H9 (cell line): ENCODE measurements around the gene PRR12. TPM values are rescaled to one million over a fixed set of nuclear protein-coding genes. Genes with fewer than 3 reads are reported as not detected.

Source experiments
- DNase-seq: peaks from one replicate; pipeline ENCODE4 v3.0.0-alpha.2; 2017
- H2AFZ ChIP-seq: one replicate; pipeline ENCODE4 v1.6.1; 2013; ENCODE audit warnings: mild to moderate bottlenecking, low read length, control low read depth, moderate library complexity
- H2AK5ac ChIP-seq: 2 replicates; pipeline ENCODE4 v1.6.1; 2013; ENCODE audit warnings: low read length, control low read depth, mixed read lengths; ENCODE audit not compliant: insufficient read length
- H2BK120ac ChIP-seq: one replicate; pipeline ENCODE4 v1.6.1; 2013; ENCODE audit warnings: low read depth, mild to moderate bottlenecking, low read length, control low read depth, inconsistent platforms; ENCODE audit not compliant: poor library complexity, severe bottlenecking
- H2BK12ac ChIP-seq: 2 replicates; pipeline ENCODE4 v1.6.1; 2013; ENCODE audit warnings: low read length, control low read depth, mixed read lengths, low read depth; ENCODE audit not compliant: insufficient read length
- H2BK15ac ChIP-seq: 2 replicates; pipeline ENCODE4 v1.6.1; 2013; ENCODE audit warnings: low read depth, low read length, control low read depth
- H2BK20ac ChIP-seq: one replicate; pipeline ENCODE4 v1.6.1; 2013; ENCODE audit warnings: low read depth, mild to moderate bottlenecking, low read length, control low read depth, inconsistent platforms; ENCODE audit not compliant: poor library complexity, severe bottlenecking
- H2BK5ac ChIP-seq: 2 replicates; pipeline ENCODE4 v1.6.1; 2013; ENCODE audit warnings: low read length, control low read depth, mixed read lengths; ENCODE audit not compliant: insufficient read length
- H3K14ac ChIP-seq: 2 replicates; pipeline ENCODE4 v1.6.1; 2013; ENCODE audit warnings: low read length, control low read depth; ENCODE audit not compliant: insufficient read depth
- H3K18ac ChIP-seq: 2 replicates; pipeline ENCODE4 v1.6.1; 2013; ENCODE audit warnings: low read depth, mild to moderate bottlenecking, mixed read lengths, low read length, control low read depth; ENCODE audit not compliant: insufficient read length
- H3K23ac ChIP-seq: 2 replicates; pipeline ENCODE4 v1.6.1; 2013; ENCODE audit warnings: low read length, control low read depth, mixed read lengths, low read depth; ENCODE audit not compliant: insufficient read length
- H3K23me2 ChIP-seq: 2 replicates; pipeline ENCODE4 v1.6.1; 2013; ENCODE audit warnings: low read depth, mild to moderate bottlenecking, mixed read lengths, low read length, control low read depth; ENCODE audit not compliant: insufficient read length, poor library complexity, severe bottlenecking
- H3K27ac ChIP-seq: 2 replicates; pipeline ENCODE4 v1.5.1; 2013; ENCODE audit warnings: low read length, control low read depth, mixed read lengths, low read depth; ENCODE audit not compliant: insufficient read length
- H3K27me3 ChIP-seq: 2 replicates; pipeline ENCODE4 v1.6.1; 2013; ENCODE audit warnings: low read length, control low read depth, inconsistent platforms; ENCODE audit not compliant: insufficient read depth
- H3K4ac ChIP-seq: 2 replicates; pipeline ENCODE4 v1.6.1; 2013; ENCODE audit warnings: low read depth, mild to moderate bottlenecking, control low read depth, inconsistent platforms, low read length, moderate library complexity
- H3K4me1 ChIP-seq: 2 replicates; pipeline ENCODE4 v1.6.1; 2013; ENCODE audit warnings: low read length, control low read depth, inconsistent platforms; ENCODE audit not compliant: insufficient read depth
- H3K4me2 ChIP-seq: 2 replicates; pipeline ENCODE4 v1.6.1; 2013; ENCODE audit warnings: low read length, control low read depth, mixed read lengths; ENCODE audit not compliant: insufficient read length, insufficient read depth
- H3K56ac ChIP-seq: 2 replicates; pipeline ENCODE4 v1.6.1; 2013; ENCODE audit warnings: low read depth, mild to moderate bottlenecking, mixed read lengths, low read length, control low read depth; ENCODE audit not compliant: insufficient read length
- H3K79me1 ChIP-seq: 2 replicates; pipeline ENCODE4 v1.6.1; 2013; ENCODE audit warnings: low read depth, mild to moderate bottlenecking, moderate library complexity, low read length, control low read depth, inconsistent platforms; ENCODE audit not compliant: insufficient read depth, poor library complexity, severe bottlenecking
- H3K79me2 ChIP-seq: 2 replicates; pipeline ENCODE4 v1.6.1; 2013; ENCODE audit warnings: low read length, control low read depth, inconsistent platforms; ENCODE audit not compliant: insufficient read depth
- H3K9ac ChIP-seq: 2 replicates; pipeline ENCODE4 v1.6.1; 2013; ENCODE audit warnings: low read length, control low read depth, mixed read lengths; ENCODE audit not compliant: insufficient read length; ENCODE audit errors: extremely low read depth
- H3K9me3 ChIP-seq: one replicate; pipeline ENCODE4 v1.6.1; 2013; ENCODE audit warnings: low read depth, low read length, inconsistent platforms; ENCODE audit not compliant: control insufficient read depth
- H3T11ph ChIP-seq: one replicate; pipeline ENCODE4 v1.6.1; 2013; ENCODE audit warnings: mild to moderate bottlenecking, low read length, control low read depth, inconsistent platforms
- H4K20me1 ChIP-seq: one replicate; pipeline ENCODE4 v1.6.1; 2013; ENCODE audit not compliant: control insufficient read depth, insufficient read length, insufficient read depth
- H4K5ac ChIP-seq: 2 replicates; pipeline ENCODE4 v1.6.1; 2013; ENCODE audit warnings: low read depth, mild to moderate bottlenecking, mixed read lengths, low read length, control low read depth; ENCODE audit not compliant: insufficient read length
- H4K8ac ChIP-seq: replicated peaks from 2 replicates; pipeline ENCODE4 v1.6.1; 2013; ENCODE audit warnings: low read length, control low read depth, mixed read lengths, low read depth; ENCODE audit not compliant: insufficient read length
- H4K91ac ChIP-seq: 2 replicates; pipeline ENCODE4 v1.6.1; 2013; ENCODE audit warnings: low read depth, mild to moderate bottlenecking, moderate library complexity, mixed read lengths, low read length, control low read depth; ENCODE audit not compliant: insufficient read length
- H3K27ac Mint-ChIP-seq, 3 experiments: 2 replicates in 2 of 3; 3 replicates in 1 of 3; pipeline ENCODE4 v1.8.0; 2020 to 2021; ENCODE audit warnings: mixed read lengths in 3 of 3, mild to moderate bottlenecking in 1 of 3, moderate library complexity in 1 of 3
- H3K27me3 Mint-ChIP-seq: 2 replicates; pipeline ENCODE4 v1.8.0; 2021; ENCODE audit warnings: low read depth, mild to moderate bottlenecking, moderate library complexity, mixed read lengths
- H3K36me3 Mint-ChIP-seq, 3 experiments: 2 replicates in 2 of 3; 3 replicates in 1 of 3; pipeline ENCODE4 v1.8.0; 2020 to 2021; ENCODE audit warnings: low read depth in 3 of 3, mixed read lengths in 3 of 3; ENCODE audit not compliant: insufficient read depth in 1 of 3
- H3K4me1 Mint-ChIP-seq, 2 experiments: 2 replicates each; pipeline ENCODE4 v1.8.0; 2020; ENCODE audit warnings: mixed read lengths in 2 of 2
- H3K4me3 Mint-ChIP-seq, 2 experiments: 2 replicates in 1 of 2; 3 replicates in 1 of 2; pipeline ENCODE4 v1.8.0; 2020 to 2021; ENCODE audit warnings: mild to moderate bottlenecking in 2 of 2, mixed read lengths in 2 of 2, moderate library complexity in 1 of 2
- H3K9me3 Mint-ChIP-seq, 2 experiments: 2 replicates in 1 of 2; 3 replicates in 1 of 2; pipeline ENCODE4 v1.8.0; 2020; ENCODE audit warnings: mild to moderate bottlenecking in 2 of 2, mixed read lengths in 2 of 2, moderate library complexity in 1 of 2
- CTCF ChIP-seq: fragments of 200-600 bp; sonication (generic); conservative IDR thresholded peaks from 3 replicates; pipeline ENCODE4 v1.8.0; 2021; ENCODE audit warnings: antibody characterized with exemption, mild to moderate bottlenecking
- WGBS: extraction: QIAGEN DNeasy Blood & Tissue Kit; methylation state at CpG from one replicate; pipeline ENCODE4 v1.1.7; 2013; ENCODE audit warnings: missing lambda C conversion rate, low lambda C conversion rate, mixed read lengths; ENCODE audit not compliant: insufficient read length; ENCODE audit errors: extremely low coverage; 5-methylcytosine and 5-hydroxymethylcytosine counted together
- total RNA-seq: library from RNA; stranded (reverse); gene quantifications from 2 replicates; pipeline ENCODE4 v1.2.1, GENCODE V29; 2021

Gene PRR12
- total RNA-seq, 1 experiment from 2014 or later = 65.9 TPM

DNA sequence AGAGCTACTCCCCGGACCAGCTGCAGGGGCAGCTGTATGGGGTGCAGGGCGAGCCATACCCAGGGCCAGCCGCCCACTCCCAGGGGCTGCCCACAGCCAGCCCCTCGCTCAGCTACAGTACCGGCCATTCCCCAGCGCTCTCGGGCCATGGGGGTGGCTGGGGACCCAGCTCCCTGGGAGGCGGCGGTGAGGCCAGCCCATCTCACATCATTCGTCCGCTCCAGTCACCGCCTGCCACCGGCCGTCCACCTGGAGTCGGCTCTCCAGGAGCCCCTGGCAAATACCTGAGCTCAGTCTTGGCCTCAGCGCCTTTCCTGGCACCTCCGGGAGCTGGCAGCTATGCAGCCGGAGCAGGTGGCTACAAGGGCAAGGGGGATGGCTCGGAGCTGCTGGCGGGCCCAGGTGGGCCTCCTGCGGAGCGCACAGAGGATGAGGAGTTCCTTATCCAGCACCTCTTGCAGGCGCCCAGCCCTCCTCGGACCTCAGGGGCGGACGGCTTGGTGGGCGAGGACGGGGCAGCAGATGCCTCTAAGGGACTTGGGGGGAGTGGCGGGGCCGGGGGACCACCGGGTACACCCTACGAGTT, 4.9 kb downstream of the PRR12 start:
- Histone ChIP-seq H3K4me2 (no peak overlapping the region), H3K4me1 (no peaks in the 10 kb centered on the region), H2BK15ac (no peak overlapping the region), H2AK5ac (no peak overlapping the region), H3K27me3 (no peaks in the 10 kb centered on the region), H3K27ac (no peak overlapping the region), H3K9ac (no peak overlapping the region), H2BK5ac (no peak overlapping the region), H2AFZ (no peak overlapping the region), H3K56ac (no peak overlapping the region), H3K4ac (no peak overlapping the region), H4K5ac (no peak overlapping the region), H3K23ac (no peak overlapping the region), H4K20me1 (no peaks in the 10 kb centered on the region), H3K79me2 (peaks cover 5% of the 10 kb centered on the region; the same call in 1 of the 2 replicates), H2BK120ac (no peak overlapping the region), H3K9me3 (no peaks in the 10 kb centered on the region), H3K18ac (no peak overlapping the region), H3T11ph (no peak overlapping the region), H3K14ac (no peak overlapping the region), H4K91ac (no peak overlapping the region), H3K79me1 (peaks cover 11% of the 10 kb centered on the region), H3K23me2 (peaks cover 5% of the 10 kb centered on the region), H4K8ac (no peak overlapping the region), H2BK12ac (no peak overlapping the region), H2BK20ac (no peak overlapping the region)
- Mint-ChIP-seq H3K36me3 (peaks cover 29 to 55% (median 47%) of the 10 kb centered on the region in 3 experiments), H3K4me3 (no peak overlapping the region), H3K27ac (no peak overlapping the region), H3K4me1 (peaks cover 8 to 18% of the 10 kb centered on the region in 2 experiments), H3K9me3 (no peaks in the 10 kb centered on the region; a peak in 1 of 5 replicates), H3K27me3 (no peaks in the 10 kb centered on the region)
- DNase-seq = no peak
- WGBS = no CpG with 5 or more reads among the region's 32 CpGs
- no peak for TF ChIP-seq CTCF
